Measurements from ENCODE around the gene ARHGAP4.

Gene ARHGAP4

DNA sequence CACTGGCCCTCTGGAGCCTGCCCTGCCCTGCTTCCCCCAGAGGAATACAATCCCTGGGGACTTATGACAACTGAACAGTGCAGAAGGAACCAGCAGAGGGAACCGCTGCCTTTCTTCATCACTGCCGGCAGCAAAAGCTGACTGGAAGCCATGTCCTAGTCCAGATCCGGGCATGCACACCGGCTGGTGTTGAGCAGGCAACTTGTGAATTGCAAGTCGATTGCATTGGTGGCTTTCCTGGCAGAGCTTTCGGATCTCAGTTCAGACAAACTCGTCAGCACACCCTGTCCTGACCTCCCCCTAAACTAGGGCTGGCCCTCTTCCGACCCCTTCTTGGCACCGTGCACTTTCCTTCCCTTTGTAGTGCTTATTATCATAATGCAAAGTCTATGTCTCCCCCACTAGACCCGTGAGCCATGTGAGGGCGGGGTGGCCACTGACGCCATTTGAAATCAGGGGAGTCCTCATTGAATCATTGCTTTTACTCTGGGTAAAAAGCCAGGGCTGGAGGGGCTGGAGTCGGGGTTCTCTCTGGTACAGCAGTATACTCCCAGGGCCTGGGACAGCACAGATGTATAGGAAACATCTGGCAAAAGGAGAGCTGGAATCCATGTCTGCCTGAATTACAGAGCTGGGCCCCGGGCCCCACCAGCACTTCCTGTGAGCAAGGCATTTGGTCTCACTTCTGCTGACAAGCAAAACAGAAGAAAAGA lies 1.8 kb downstream of the ARHGAP4 start:
- DNase-seq, result peak; percentile 17 to 30

DNA sequence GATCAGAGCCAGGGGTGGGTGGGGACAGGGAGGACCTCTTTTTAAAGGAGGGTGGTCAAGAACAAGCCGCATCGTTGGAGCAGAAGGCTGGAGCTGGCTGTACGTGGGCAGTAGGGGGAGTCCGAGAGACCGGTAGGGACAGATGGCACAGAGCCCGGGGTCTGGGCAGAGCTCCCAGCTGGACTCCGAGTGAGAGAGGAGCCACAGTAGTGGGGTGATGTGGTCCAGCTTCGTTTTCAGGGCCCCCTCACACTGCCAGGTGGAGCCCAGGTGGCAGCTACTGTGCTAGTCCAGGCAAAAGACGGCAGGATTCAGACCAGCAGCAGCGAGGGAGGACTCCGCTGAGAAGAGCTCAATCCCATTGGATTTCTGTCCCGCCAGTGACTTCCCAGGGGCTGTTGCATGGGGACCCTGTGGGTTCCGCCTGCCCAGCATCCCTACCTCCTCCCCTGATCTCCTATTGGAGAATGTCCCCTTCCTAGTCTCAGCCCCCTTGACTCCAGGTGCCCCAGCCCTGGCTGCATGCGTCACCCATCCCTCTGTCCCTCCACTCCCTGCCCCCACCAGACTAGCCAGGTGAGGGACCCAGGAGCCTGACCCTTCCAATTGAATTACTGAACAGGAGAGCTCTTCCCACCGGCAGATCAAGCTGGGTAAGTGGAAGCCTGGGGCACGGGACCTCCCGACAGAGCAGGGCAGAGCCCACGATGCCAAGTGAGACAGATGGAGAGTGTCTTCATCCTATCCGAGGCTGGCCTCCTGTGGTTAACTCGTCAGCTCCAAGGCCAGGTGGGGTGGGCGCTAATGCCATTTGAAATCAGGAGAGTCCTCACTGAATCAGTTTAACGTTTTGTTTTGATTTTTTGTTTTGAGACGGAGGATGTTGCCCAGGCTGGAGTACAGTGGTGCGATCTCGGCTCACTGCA lies 2.9 kb downstream of the ARHGAP4 start:
- peak; percentile 21 to 28 for DNase-seq

DNA sequence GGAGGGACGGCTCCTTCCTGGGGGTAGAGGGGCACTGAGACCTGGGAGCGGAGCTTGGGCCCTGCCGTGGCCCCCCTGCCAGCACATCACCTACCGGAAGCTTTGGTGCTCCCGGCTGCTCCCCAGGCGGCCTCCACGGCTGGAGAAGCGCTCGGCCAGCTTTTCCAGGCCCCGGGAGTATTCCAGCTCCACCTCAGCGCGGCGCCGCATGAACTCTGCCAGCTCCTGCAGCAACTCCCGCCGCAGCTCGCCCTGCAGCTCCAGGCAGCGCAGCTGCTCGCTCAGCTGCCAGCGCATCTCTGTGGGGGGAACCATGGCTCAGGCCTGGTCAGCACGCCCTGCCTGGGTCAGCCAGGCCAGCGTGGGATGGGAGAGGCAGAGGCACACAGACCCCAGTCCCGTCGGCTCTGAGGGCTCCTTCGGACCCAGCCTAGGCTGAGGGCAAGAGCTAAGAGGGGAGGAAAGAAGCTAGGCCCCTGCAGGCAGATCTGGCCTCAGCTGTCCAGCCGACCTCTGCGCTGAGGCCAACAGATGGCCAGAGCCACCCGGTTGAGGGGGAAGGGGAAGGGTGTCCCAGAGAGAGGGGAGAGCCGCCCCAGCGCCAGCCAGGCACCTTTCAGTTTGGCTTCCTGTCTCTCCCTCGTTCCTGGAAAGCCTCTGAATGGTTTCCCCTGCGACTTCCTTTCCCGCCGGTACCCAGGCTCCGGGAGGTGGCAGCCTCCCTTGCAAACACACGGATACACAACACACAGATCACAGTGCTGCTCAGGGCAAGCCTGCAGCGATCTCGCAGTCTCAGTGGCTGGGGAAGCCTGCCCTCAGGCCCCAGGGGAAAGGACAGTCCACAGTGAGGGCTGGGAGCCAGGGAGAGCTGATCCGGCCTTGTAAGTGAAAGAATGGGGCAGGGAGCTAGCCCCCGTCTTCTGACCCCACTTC lies 4.3 kb downstream of the ARHGAP4 start:
- no peak for DNase-seq

DNA sequence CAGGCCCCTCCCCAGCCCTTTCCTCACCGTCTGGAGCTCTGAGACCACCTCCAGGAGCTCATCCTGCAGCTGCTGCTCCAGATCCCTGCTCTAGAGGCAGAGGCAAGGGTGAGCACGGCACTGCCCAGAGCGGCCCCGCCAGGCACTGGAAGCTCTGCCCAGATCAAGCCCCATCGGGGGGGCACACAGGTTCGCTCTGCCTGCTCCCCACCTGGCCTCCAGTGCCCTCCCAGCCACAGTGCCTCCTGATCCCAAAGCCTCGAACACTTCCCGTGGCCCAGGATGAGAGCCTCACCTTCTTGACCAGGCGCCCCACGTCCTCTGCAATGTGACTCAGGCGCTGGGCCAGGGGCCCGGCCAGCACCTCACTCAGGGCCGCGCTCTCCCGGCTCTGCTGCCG lies 5.0 kb downstream of the ARHGAP4 start:
- no peak for DNase-seq

DNA sequence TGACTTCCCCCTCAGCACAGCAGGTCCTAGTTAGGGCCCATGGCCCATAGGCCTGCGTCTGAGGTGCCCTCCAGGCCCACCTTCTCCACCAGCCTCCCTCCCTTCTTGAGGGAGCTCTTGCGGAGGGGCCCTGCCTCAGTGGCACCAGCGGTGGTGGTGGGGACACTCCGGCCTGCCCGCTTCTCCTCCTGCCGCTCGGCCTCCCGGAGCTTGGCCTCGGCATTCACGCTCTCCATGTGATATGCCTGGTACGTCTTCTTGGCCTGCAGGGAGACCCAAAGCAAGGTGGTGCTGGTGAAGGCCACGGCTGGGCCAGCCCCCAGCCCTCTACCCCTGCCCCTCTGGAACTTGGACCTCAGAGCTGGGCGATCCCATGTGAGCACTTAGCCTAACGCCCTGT lies 5.5 kb downstream of the ARHGAP4 start:
- no peak for DNase-seq

DNA sequence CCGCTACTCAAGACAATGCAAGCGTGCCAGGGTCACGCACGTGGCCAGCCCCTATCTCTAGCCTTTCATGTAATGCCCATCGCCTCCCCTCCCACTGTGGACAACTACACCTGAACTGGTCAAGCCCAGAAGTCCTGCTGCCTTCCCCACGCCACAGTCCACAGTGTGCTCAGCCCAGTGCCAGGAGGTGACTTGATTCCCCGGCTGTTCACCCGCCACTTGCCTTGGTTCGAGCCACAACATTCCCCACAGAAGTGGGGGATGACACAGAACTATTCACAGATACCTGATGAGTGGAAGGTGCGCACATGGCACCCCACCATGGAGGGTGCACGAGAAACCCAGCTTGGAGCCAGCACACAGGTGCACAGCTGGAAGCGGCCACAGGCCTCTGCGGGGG lies 6.8 kb downstream of the ARHGAP4 start:
- DNase-seq, result no peak

DNA sequence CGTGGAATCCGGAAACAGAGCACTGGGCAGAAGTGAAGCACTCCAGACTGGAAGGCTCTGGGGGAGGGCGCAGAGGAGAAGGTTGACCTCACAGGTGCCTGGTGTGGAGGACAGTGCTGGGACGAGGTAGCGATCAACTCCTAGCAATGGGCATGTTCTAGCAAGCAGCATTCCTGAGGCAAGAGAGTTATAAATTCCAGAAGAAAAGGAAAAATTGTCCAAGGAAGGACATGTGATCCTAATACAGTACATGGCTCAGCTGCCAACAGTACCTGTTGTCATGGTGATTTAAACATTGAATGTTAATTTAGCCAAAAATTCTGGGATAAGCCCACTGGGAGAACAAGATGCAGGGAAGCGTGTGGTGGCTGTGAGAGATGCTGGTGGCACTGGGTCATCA lies 8.2 kb downstream of the ARHGAP4 start:
- DNase-seq, result no peak

DNA sequence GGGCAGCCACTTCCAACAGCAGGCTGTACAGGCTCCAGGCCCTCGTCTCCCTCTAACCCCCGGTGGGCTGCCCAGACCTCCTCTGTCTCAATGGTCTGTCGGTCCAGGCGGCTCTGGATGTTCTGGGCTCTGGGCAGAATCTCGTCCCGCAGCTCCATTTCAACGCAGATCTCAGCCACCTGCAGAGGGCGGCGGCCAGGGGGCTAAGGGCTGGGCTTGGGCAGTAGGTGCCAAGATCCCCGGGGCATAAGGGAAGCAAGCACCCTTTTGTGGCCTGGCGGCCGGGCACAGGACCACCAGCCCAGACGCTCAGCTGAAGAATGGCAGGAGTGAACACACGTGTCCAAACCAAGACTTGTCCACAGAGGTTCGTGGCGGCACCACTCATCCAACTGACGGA lies 12.4 kb downstream of the ARHGAP4 start:
- no peak for DNase-seq

DNA sequence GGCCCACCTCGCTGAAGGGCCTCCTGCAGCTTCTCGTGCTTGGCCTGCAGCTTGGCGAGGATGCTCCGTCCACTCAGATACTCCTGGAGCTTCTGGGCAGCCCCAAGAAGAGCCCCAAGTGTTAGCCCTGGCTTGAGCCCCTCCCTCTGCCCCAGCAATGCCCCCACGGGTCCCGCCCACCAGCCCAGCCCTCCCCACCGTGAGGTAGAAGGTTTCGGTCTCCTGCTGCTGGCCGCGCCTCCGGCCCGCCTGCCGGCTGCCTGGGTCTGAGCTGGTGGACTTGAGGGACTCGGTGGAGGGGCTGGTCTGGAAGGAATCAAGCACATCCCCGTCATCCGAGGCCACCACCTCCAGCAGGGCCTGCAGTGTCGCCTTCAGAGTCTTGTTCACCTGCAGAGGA lies 12.9 kb downstream of the ARHGAP4 start:
- DNase-seq, result no peak

DNA sequence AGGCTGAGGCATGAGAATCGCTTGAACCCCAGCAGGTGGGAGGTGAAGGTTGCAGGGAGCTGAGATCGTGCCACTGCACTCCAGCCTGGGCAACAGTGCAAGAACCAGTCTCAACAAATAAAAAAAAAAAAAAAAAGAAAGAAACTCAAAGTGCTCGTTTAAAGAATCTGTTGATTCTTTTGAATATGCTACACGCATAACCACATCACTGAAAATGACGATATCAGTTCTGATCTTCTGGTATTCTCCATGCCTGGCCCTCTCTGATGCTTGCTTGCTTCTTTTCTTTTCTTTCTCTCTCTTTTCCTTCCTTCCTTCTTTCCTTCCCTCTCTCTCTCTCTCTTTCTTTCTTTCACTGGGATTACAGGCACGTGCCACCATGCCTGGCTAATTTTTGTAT lies 14.3 kb downstream of the ARHGAP4 start:
- DNase-seq, result no peak

DNA sequence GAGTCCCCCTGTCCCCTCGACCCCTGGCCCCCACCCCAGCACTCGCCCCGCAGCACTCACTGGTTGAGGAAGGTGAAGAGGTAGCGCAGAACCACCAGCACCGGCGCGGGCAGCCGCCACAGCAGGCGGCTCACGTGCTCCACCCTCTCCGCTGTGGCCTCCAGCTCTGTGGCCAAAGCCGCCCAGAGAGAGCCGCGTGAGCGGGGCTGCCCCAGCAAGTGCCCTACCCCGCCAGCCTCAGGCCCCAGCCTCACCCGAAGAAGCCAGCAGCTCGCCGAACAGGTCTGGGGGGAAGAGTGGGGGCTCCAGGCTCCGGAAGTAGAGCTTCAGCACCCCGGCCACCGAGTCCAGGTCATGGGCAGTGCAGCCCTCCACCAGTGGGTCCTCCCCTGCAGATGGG lies 15.6 kb downstream of the ARHGAP4 start:
- no peak for DNase-seq

DNA sequence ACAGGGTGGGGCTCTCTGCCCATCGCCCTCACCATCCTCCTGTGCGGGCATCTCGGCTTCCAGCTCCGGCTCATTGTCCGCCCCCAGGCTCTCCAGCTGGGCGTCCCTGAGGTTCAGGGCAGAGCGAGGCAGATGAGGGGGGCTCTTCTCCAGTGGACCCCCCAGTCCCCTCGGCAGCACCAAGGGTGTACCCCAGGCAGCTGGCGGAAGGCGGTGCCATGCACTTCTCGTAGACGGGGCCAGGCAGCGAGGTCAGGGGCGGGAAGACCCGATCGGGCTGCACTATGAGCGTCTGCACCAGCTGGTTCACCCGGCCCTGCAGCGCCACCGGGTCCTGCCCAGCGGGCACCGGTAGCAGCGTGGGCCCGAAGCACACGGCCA lies 16.1 kb downstream of the ARHGAP4 start:
- DNase-seq, result no peak

DNA sequence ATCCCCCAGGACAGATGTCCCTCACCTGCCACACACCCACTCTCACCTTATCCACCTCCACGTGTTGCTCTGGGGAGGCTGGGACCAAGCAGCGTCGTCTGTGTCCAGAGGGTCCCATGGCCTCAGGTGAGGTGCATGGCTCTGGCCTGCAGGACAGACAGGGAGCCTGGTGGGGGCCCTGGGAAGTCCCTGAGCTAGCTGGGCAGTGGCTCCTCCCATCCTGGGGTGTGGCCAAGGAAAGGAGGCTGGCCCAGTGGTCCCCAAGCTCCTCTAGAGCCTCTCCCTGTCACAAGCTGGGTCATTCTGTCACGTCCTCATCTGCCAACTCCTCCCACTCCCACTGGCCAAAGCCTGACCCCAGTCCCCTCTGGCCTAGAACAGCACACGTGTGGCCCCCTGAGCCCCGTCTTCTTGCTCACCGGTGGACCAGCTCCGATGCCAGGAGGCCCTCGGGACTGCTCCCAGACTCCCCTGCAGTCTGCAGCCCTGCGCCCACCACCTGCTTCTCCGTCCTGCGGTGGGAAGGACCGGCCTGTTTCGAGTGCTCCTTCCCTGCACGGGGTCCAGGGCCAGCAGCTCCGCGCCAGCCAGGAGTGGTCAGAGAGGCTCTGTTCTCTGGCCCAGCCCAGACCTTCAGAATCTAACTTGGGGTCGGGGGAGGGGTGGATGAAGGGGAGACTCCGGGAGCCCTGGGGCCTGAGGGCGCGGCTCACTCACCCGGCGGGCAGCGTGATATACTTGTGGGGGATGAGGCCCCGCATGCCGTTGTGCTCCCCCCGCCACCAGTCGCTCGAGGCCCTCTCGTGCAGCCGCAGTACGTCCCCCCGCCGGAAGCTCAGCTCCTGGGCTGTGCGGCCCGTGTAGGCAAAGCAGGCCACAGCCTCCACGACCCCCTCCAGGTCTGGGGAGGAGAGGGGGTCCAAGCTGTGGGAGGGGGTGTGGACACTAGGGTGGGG lies 16.8 kb downstream of the ARHGAP4 start:
- DNase-seq, result no peak

DNA sequence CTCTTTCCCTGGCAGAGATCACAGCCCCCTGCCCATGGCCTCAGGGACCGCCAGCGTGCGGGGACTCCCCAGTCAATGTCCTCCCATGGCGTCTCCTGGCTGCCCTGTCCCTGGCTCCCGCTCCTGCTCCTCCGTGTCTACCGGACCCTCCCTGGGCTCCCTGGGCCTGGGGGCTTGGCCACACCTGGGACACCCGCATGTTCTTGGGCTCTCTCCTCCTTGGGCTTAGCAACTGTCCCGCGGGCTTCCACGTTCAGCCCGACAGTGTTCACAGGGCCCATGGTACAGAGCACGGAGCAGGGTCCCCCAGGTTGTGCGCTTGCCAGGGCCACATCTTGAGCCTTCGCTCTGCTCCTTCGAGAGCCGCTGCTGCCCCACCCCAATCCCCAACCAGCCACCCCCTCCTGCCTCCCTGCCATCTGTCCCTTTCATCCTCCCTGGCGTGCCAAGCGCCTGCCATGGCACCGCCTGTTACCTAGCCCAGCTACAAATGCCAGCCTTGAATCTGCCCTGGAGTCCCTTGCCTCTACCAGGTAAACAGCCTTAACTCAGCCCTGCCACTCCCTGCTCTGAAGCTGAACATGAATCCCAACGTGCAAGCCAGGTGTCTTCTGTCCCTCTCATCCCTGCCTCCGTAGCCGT lies 17.7 kb downstream of the ARHGAP4 start:
- DNase-seq, result no peak

DNA sequence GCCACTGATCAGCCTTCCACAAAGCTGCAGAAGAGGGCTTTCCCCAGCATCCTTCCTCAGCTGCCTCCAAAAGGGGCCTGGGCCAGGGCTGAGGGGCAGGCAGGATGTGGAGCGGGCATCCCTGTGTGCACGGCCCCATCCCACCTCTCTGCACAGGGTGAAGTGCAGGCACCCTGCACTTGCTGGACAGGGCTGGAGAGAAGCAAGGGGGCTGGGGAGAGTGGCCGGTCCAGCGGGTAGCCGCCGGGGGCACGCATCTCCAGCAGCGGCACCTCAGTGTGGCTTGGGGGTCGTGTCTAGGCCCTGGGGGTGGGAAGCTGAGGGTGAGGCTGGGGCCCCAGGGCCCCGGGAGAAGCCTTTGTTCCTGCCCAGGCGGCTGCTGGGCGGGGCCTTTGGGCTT lies 18.6 kb downstream of the ARHGAP4 start:
- no peak for DNase-seq

DNA sequence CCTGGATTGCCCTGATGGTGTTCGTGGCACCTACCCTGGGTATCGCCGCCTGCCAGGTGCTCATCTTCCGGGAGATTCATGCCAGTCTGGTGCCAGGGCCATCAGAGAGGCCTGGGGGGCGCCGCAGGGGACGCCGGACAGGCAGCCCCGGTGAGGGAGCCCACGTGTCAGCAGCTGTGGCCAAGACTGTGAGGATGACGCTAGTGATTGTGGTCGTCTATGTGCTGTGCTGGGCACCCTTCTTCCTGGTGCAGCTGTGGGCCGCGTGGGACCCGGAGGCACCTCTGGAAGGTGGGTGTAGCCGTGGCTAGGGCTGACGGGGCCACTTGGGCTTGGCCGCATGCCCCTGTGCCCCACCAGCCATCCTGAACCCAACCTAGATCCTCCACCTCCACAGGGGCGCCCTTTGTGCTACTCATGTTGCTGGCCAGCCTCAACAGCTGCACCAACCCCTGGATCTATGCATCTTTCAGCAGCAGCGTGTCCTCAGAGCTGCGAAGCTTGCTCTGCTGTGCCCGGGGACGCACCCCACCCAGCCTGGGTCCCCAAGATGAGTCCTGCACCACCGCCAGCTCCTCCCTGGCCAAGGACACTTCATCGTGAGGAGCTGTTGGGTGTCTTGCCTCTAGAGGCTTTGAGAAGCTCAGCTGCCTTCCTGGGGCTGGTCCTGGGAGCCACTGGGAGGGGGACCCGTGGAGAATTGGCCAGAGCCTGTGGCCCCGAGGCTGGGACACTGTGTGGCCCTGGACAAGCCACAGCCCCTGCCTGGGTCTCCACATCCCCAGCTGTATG lies 19.7 kb downstream of the ARHGAP4 start:
- DNase-seq, result no peak

DNA sequence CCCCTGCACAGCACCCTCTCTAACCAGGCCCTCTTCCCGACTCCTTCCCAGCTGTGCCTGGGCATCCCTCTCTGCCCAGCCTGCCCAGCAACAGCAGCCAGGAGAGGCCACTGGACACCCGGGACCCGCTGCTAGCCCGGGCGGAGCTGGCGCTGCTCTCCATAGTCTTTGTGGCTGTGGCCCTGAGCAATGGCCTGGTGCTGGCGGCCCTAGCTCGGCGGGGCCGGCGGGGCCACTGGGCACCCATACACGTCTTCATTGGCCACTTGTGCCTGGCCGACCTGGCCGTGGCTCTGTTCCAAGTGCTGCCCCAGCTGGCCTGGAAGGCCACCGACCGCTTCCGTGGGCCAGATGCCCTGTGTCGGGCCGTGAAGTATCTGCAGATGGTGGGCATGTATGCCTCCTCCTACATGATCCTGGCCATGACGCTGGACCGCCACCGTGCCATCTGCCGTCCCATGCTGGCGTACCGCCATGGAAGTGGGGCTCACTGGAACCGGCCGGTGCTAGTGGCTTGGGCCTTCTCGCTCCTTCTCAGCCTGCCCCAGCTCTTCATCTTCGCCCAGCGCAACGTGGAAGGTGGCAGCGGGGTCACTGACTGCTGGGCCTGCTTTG lies 20.5 kb downstream of the ARHGAP4 start:
- DNase-seq, result no peak

DNA sequence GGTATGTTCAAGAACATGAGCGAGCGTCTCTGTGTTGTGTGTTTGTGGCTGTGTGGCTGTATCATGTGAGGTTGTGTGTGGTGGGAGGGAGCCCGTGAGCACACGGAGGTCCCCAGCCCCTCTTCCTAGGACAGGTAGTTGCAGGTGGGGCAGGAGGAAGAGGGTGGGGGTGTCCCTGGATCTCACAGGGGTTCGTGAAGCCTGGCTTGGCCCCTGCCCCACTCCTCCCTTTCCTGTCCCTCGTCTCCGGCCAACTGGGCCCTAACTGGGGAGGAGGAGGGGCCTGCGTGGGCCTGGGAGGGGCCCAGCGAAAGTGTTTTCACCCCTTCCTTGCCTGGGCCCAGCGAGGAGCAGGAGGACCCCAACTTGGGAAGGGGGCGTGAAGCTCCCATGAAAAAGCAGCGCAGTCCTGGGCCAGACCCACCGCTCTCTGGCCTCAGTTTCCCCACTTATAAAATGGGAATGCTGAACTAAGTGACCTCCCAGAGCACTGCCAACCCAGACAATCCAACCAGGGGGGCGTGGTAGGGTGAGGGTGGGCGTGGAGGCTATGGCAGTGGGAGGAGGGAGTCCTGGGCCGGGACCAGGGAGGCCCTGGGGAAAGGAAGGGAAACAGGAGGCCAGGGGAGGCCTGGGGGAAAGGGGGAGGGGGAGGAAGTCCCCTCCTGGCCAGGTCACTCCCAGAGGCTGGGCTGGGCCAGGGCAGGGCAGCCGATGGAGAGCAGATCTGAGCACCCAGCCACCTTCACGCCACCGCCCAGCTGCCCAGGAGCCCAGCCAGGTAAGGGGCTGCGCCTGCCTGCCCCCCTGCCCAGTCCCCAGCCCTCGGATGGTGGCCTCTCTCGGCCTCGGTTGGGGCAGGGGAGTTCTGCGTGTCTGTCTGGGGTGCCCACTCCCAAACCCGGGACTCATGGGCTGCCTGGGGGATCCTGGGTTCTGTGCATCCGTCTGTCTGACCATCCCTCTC lies 21.8 kb downstream of the ARHGAP4 start, which contains the start of gene AVPR2:
Gene AVPR2 (plus strand): TSS at position 683 of the 967 bp plus-strand sequence. CDS start 473 bp downstream, outside the sequence.
- no peak for DNase-seq
